T-helper 1 cell treated with Interleukin-12 subunit alpha and Interleukin-12 subunit beta and Interleukin-4 antibody, amounts not matched to agents 30 ng/mL and 1 ng/mL, for 36 hours (primary cell): ENCODE data around the gene KLHDC10. TPM values are rescaled to one million over a fixed set of nuclear protein-coding genes. Genes with fewer than 3 reads are reported as not detected.
"Not testable (repeated sequence)": the region's sequence is repeated elsewhere in the genome, so short reads cannot be mapped to it uniquely, and the experiment has no call there.

Experiments
- intact Hi-C: fragments of 100-400 bp; cut with micrococcal nuclease; formaldehyde crosslinking; loops from one replicate; pipeline ENCODE4 v1.15.1; 2024
- total RNA-seq: library from RNA; stranded (reverse); gene quantifications from 2 replicates; pipeline ENCODE4 v1.2.3, GENCODE V29; 2022

KLHDC10 gene
- total RNA-seq, 1 donor from 2014 or later = 20.4 TPM

- intact Hi-C loops = no loop called here
Observed at GRCh38 chr7:130113887-130114286, 43.6 kb downstream of the KLHDC10 start.

GRCh38 chr7:130114374-130114773 is 44.0 kb downstream of the KLHDC10 start:
- intact Hi-C loops = no loop called here

- intact Hi-C loops = no loop called here
Observed at GRCh38 chr7:130114776-130115175, 44.4 kb downstream of the KLHDC10 start.

- intact Hi-C loops = no loop called here
Observed at GRCh38 chr7:130118294-130118693, 48.0 kb downstream of the KLHDC10 start.

- intact Hi-C loops = no loop called here
Observed at GRCh38 chr7:130118801-130119200, 48.5 kb downstream of the KLHDC10 start.

- intact Hi-C loops = no loop called here
Observed at GRCh38 chr7:130123501-130123900, 53.2 kb downstream of the KLHDC10 start.

GRCh38 chr7:130124711-130125110 is 54.4 kb downstream of the KLHDC10 start:
- intact Hi-C loops = no loop called here

GRCh38 chr7:130126840-130127239 is 56.5 kb downstream of the KLHDC10 start:
- intact Hi-C loops = not testable (repeated sequence)

- intact Hi-C loops = no loop called here
Observed at GRCh38 chr7:130127404-130127803, 57.1 kb downstream of the KLHDC10 start.

- intact Hi-C loops = no loop called here
Observed at GRCh38 chr7:130127821-130128317, 57.5 kb downstream of the KLHDC10 start.

- intact Hi-C loops = no loop called here
Observed at GRCh38 chr7:130129011-130129411, 58.7 kb downstream of the KLHDC10 start.

GRCh38 chr7:130131191-130131834 is 61.0 kb downstream of the KLHDC10 start:
- intact Hi-C loops = no loop called here

GRCh38 chr7:130131964-130132875 is 61.9 kb downstream of the KLHDC10 start:
- intact Hi-C loops = no loop called here

GRCh38 chr7:130133029-130133782 is 62.9 kb downstream of the KLHDC10 start:
- intact Hi-C loops = no loop called here

GRCh38 chr7:130134106-130134636 is 63.8 kb downstream of the KLHDC10 start:
- intact Hi-C loops = no loop called here

- intact Hi-C loops = no loop called here
Observed at GRCh38 chr7:130134726-130135125, 64.4 kb downstream of the KLHDC10 start.

GRCh38 chr7:130135208-130136205 is 65.2 kb downstream of the KLHDC10 start:
- intact Hi-C loops = no loop called here

- intact Hi-C loops = no loop called here
Observed at GRCh38 chr7:130136579-130137167, 66.3 kb downstream of the KLHDC10 start.

GRCh38 chr7:130137207-130137606 is 66.9 kb downstream of the KLHDC10 start:
- intact Hi-C loops = no loop called here
